ENCODE measurements around the gene CCNT1.
"Not testable (repeated sequence)": the region's sequence is repeated elsewhere in the genome, so short reads cannot be mapped to it uniquely, and the experiment has no call there.

- TF ChIP-seq, protein P1, sequence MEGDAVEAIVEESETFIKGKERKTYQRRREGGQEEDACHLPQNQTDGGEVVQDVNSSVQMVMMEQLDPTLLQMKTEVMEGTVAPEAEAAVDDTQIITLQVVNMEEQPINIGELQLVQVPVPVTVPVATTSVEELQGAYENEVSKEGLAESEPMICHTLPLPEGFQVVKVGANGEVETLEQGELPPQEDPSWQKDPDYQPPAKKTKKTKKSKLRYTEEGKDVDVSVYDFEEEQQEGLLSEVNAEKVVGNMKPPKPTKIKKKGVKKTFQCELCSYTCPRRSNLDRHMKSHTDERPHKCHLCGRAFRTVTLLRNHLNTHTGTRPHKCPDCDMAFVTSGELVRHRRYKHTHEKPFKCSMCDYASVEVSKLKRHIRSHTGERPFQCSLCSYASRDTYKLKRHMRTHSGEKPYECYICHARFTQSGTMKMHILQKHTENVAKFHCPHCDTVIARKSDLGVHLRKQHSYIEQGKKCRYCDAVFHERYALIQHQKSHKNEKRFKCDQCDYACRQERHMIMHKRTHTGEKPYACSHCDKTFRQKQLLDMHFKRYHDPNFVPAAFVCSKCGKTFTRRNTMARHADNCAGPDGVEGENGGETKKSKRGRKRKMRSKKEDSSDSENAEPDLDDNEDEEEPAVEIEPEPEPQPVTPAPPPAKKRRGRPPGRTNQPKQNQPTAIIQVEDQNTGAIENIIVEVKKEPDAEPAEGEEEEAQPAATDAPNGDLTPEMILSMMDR (conservative IDR thresholded peaks at IDR 0.05; ENCODE audit: low read depth, low read length), result not testable (repeated sequence)
- TF ChIP-seq, protein P2, sequence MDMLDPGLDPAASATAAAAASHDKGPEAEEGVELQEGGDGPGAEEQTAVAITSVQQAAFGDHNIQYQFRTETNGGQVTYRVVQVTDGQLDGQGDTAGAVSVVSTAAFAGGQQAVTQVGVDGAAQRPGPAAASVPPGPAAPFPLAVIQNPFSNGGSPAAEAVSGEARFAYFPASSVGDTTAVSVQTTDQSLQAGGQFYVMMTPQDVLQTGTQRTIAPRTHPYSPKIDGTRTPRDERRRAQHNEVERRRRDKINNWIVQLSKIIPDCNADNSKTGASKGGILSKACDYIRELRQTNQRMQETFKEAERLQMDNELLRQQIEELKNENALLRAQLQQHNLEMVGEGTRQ (IDR thresholded peaks at IDR 0.05; ENCODE audit: low read depth, low read length), result not testable (repeated sequence)
- TF ChIP-seq BHLHE40, POLR2A (IDR thresholded peaks at IDR 0.05; ENCODE audit: low read depth, low read length): not testable (repeated sequence)
Observed at GRCh38 chr12:48719002-48719401, 2.5 kb upstream of the CCNT1 start.
